DND-41 (cell line): ENCODE results near the gene SLC5A9.

Source experiments
- ATAC-seq: fragments of 200-7000 bp; cut with Tn5 transposase; 3 replicates; pipeline ENCODE4 v1.9.1; 2021; ENCODE audit warnings: low read depth; ENCODE audit not compliant: insufficient read depth
- DNase-seq: peaks from one replicate; pipeline ENCODE4 v3.0.0-alpha.2; 2020
- H2AFZ ChIP-seq: 2 replicates; pipeline ENCODE4 v1.6.0; 2012; ENCODE audit warnings: low read depth, low read length
- H3K27ac ChIP-seq: 2 replicates; pipeline ENCODE4 v1.5.1; 2012; ENCODE audit warnings: low read length, inconsistent platforms
- H3K27me3 ChIP-seq: fragments of 200-600 bp; sonication (generic); 2 replicates; pipeline ENCODE4 v1.6.0; 2012; ENCODE audit warnings: low read length, mild to moderate bottlenecking, inconsistent platforms; ENCODE audit not compliant: insufficient read depth, poor library complexity
- H3K36me3 ChIP-seq: 2 replicates; pipeline ENCODE4 v1.5.1; 2012; ENCODE audit warnings: low read length, inconsistent platforms; ENCODE audit not compliant: insufficient read depth
- H3K4me1 ChIP-seq: 2 replicates; pipeline ENCODE4 v1.5.1; 2012; ENCODE audit warnings: mild to moderate bottlenecking, low read length; ENCODE audit not compliant: insufficient read depth
- H3K4me2 ChIP-seq: 2 replicates; pipeline ENCODE4 v1.6.0; 2012; ENCODE audit warnings: mild to moderate bottlenecking, moderate library complexity, low read length, inconsistent platforms; ENCODE audit not compliant: insufficient read depth
- H3K4me3 ChIP-seq, 2 experiments: fragments of 200-600 bp in 1 of 2; shearing (Covaris generic) in 1 of 2; 2 replicates each; pipeline ENCODE4 v1.5.1; 2012 to 2016; ENCODE audit warnings: inconsistent platforms in 2 of 2, low read length in 2 of 2, mild to moderate bottlenecking in 2 of 2, low read depth in 1 of 2, moderate library complexity in 1 of 2
- H3K79me2 ChIP-seq: 2 replicates; pipeline ENCODE4 v1.6.0; 2012; ENCODE audit warnings: low read length, inconsistent platforms; ENCODE audit not compliant: insufficient read depth
- H3K9ac ChIP-seq: 2 replicates; pipeline ENCODE4 v1.6.0; 2012; ENCODE audit warnings: low read depth, mild to moderate bottlenecking, inconsistent platforms, low read length, moderate library complexity
- H3K9me3 ChIP-seq: 2 replicates; pipeline ENCODE4 v1.5.1; 2012; ENCODE audit warnings: low read length, moderate library complexity, mild to moderate bottlenecking, inconsistent platforms; ENCODE audit not compliant: insufficient read depth, severe bottlenecking
- H4K20me1 ChIP-seq: 2 replicates; pipeline ENCODE4 v1.6.0; 2012; ENCODE audit warnings: low read length; ENCODE audit not compliant: insufficient read depth
- EZH2 ChIP-seq: IDR thresholded peaks from 3 replicates; pipeline ENCODE4 v1.6.1; 2012; ENCODE audit warnings: borderline replicate concordance, low read depth, mild to moderate bottlenecking, moderate library complexity, low read length, inconsistent platforms; ENCODE audit not compliant: severe bottlenecking
- TF ChIP-seq, protein P1 (sequence below): IDR thresholded peaks from 2 replicates; pipeline ENCODE4 v1.5.1; 2012; ENCODE audit warnings: borderline replicate concordance, low read length, moderate library complexity, mild to moderate bottlenecking; ENCODE audit not compliant: poor library complexity, severe bottlenecking; ENCODE audit errors: extremely low read depth

SLC5A9 gene

GRCh38 chr1:48242141-48242736 is 19.7 kb downstream of the SLC5A9 start:
- Histone ChIP-seq H3K27ac (no peak overlapping the region), H2AFZ (no peak overlapping the region), H3K4me1 (no peaks in the 10 kb centered on the region), H3K27me3 (no peaks in the 10 kb centered on the region), H3K36me3 (no peaks in the 10 kb centered on the region), H3K4me3 (no peak overlapping the region), H3K9me3 (no peaks in the 10 kb centered on the region), H3K79me2 (no peaks in the 10 kb centered on the region), H3K4me2 (no peak overlapping the region), H3K9ac (no peak overlapping the region), H4K20me1 (no peaks in the 10 kb centered on the region)
- DNase-seq, result no peak
- TF ChIP-seq EZH2, result no peak
- TF ChIP-seq, protein P1, sequence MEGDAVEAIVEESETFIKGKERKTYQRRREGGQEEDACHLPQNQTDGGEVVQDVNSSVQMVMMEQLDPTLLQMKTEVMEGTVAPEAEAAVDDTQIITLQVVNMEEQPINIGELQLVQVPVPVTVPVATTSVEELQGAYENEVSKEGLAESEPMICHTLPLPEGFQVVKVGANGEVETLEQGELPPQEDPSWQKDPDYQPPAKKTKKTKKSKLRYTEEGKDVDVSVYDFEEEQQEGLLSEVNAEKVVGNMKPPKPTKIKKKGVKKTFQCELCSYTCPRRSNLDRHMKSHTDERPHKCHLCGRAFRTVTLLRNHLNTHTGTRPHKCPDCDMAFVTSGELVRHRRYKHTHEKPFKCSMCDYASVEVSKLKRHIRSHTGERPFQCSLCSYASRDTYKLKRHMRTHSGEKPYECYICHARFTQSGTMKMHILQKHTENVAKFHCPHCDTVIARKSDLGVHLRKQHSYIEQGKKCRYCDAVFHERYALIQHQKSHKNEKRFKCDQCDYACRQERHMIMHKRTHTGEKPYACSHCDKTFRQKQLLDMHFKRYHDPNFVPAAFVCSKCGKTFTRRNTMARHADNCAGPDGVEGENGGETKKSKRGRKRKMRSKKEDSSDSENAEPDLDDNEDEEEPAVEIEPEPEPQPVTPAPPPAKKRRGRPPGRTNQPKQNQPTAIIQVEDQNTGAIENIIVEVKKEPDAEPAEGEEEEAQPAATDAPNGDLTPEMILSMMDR, result no peak
- no peak for ATAC-seq

DNA sequence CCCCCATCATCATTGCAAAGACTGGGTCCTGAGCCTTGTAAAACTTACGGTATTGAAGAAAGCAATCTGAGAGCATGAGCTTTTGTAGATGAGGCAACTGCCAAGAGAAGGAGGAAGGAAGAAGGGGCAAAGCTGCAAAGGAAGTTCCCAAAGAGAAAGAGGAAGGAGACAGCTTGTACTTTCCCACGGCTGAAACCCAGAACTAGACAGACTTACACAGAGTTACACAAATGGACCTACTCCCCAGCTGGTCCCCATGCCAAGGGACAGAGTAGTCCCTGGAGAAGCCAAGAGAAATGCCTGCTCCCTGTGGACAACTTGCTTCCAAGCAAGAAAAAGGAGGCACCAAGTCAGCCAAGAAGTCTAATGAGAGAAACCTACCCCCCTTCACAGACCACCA is 22.6 kb downstream of the SLC5A9 start:
- no peak for DNase-seq
- Histone ChIP-seq H3K4me3 (no peak overlapping the region), H2AFZ (no peak overlapping the region), H3K4me2 (no peak overlapping the region), H3K9me3 (no peaks in the 10 kb centered on the region), H3K79me2 (no peaks in the 10 kb centered on the region), H3K36me3 (no peaks in the 10 kb centered on the region), H4K20me1 (no peaks in the 10 kb centered on the region), H3K4me1 (no peaks in the 10 kb centered on the region), H3K27me3 (no peaks in the 10 kb centered on the region), H3K27ac (no peak overlapping the region), H3K9ac (no peak overlapping the region)
- no peak for ATAC-seq
- no peak for TF ChIP-seq EZH2
- TF ChIP-seq, protein P1, result no peak

- no peaks in the 10 kb centered on the region for H3K36me3 ChIP-seq
- H3K79me2 ChIP-seq, result no peaks in the 10 kb centered on the region
- H3K4me1 ChIP-seq, result peaks cover under 1% of the 10 kb centered on the region; the same call in 1 of the 2 replicates
- no peaks in the 10 kb centered on the region for H3K9me3 ChIP-seq
- H3K27ac ChIP-seq, result no peak overlapping the region
- no peak for DNase-seq
- H4K20me1 ChIP-seq, result no peaks in the 10 kb centered on the region
- no peak for TF ChIP-seq EZH2
- TF ChIP-seq, protein P1, result no peak
- no peak overlapping the region for H3K4me3 ChIP-seq
- ATAC-seq, result no peak
- no peak overlapping the region for H3K9ac ChIP-seq
- no peak overlapping the region for H2AFZ ChIP-seq
- no peaks in the 10 kb centered on the region for H3K27me3 ChIP-seq
- H3K4me2 ChIP-seq, result no peak overlapping the region
Observed at GRCh38 chr1:48246727-48247126, 24.2 kb downstream of the SLC5A9 start.
